Activated B cell treated with CpG ODN at 0.5 μM for 24 hours (primary cell): ENCODE results near the gene ANKH. TPM values are rescaled to one million over a fixed set of nuclear protein-coding genes. Genes with fewer than 3 reads are reported as not detected.

ENCODE experiments used
- ATAC-seq: fragments of 200-7000 bp; cut with Tn5 transposase; one replicate; pipeline ENCODE4 v1.10.0; 2021; ENCODE audit warnings: low read depth, mild to moderate bottlenecking, moderate library complexity
- CTCF ChIA-PET: fragments of 350-600 bp; sonication (Branson Sonifier 250); formaldehyde crosslinking; loops from one replicate; lab custom pipeline; 2021; ENCODE audit warnings: antibody characterized with exemption; lab: Charles Lee
- POLR2A ChIA-PET: fragments of 350-600 bp; sonication (Branson Sonifier 250); formaldehyde crosslinking; loops from one replicate; lab custom pipeline; 2021; ENCODE audit warnings: antibody characterized with exemption; lab: Charles Lee
- DNase-seq: peaks from one replicate; pipeline ENCODE4 v3.0.0; 2022
- H3K27ac Mint-ChIP-seq: one replicate; pipeline ENCODE4 v1.8.0; 2020; ENCODE audit warnings: mixed read lengths
- H3K27me3 Mint-ChIP-seq: one replicate; pipeline ENCODE4 v1.8.0; 2021; ENCODE audit warnings: mixed read lengths
- H3K36me3 Mint-ChIP-seq: one replicate; pipeline ENCODE4 v1.8.0; 2021; ENCODE audit warnings: low read depth, mixed read lengths
- H3K4me1 Mint-ChIP-seq: one replicate; pipeline ENCODE4 v1.8.0; 2021; ENCODE audit warnings: mixed read lengths
- H3K4me3 Mint-ChIP-seq: one replicate; pipeline ENCODE4 v1.8.0; 2020; ENCODE audit warnings: mild to moderate bottlenecking, mixed read lengths
- H3K9me3 Mint-ChIP-seq: one replicate; pipeline ENCODE4 v1.8.0; 2020; ENCODE audit warnings: mixed read lengths
- intact Hi-C: fragments of 100-400 bp; cut with micrococcal nuclease; formaldehyde crosslinking; loops from one replicate; pipeline ENCODE4 v1.15.1; 2024
- total RNA-seq: library from RNA; stranded (reverse); gene quantifications from 2 replicates; pipeline ENCODE4 v1.2.3, GENCODE V29; 2022
- TF ChIP-seq, protein P1 (sequence below): fragments of 200-600 bp; IDR thresholded peaks from one replicate; pipeline ENCODE4 v1.8.0; 2022; ENCODE audit warnings: antibody characterized with exemption, mild to moderate bottlenecking

Gene ANKH
- total RNA-seq, 1 donor from 2014 or later, result 43.3 TPM

DNA sequence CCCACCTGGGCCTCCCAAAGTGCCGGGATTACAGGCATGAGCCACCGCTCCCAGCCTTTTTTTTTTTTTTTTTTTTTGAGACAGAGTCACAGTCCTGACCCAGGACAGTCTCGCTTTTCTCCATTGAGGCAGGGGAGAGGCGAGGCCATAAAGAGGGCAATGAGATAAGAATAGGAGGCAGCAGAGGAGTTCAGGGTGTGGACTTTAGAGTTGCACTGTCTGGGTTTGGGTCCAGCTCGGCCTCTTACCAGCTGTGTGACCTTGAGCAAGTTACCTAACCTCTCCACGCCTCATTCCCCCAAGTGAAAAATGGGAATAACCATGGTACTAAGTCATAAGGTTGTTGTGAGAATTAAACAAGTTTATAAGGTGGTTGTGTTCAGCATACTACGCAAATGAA is 24.6 kb upstream of the ANKH start:
- Mint-ChIP-seq H3K36me3 (no peaks in the 10 kb centered on the region), H3K27ac (no peak overlapping the region), H3K4me1 (no peaks in the 10 kb centered on the region), H3K4me3 (no peak overlapping the region), H3K27me3 (no peaks in the 10 kb centered on the region), H3K9me3 (no peaks in the 10 kb centered on the region)
- ATAC-seq, result no peak
- DNase-seq, result no peak
- TF ChIP-seq, protein P1, sequence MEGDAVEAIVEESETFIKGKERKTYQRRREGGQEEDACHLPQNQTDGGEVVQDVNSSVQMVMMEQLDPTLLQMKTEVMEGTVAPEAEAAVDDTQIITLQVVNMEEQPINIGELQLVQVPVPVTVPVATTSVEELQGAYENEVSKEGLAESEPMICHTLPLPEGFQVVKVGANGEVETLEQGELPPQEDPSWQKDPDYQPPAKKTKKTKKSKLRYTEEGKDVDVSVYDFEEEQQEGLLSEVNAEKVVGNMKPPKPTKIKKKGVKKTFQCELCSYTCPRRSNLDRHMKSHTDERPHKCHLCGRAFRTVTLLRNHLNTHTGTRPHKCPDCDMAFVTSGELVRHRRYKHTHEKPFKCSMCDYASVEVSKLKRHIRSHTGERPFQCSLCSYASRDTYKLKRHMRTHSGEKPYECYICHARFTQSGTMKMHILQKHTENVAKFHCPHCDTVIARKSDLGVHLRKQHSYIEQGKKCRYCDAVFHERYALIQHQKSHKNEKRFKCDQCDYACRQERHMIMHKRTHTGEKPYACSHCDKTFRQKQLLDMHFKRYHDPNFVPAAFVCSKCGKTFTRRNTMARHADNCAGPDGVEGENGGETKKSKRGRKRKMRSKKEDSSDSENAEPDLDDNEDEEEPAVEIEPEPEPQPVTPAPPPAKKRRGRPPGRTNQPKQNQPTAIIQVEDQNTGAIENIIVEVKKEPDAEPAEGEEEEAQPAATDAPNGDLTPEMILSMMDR, result no peak
- CTCF ChIA-PET, result no interaction called here
- intact Hi-C loops, result no loop called here
- POLR2A ChIA-PET, result no interaction called here

GRCh38 chr5:14895301-14895700 is 23.7 kb upstream of the ANKH start:
- H3K9me3 Mint-ChIP-seq, result no peaks in the 10 kb centered on the region
- CTCF ChIA-PET, result no interaction called here

DNA sequence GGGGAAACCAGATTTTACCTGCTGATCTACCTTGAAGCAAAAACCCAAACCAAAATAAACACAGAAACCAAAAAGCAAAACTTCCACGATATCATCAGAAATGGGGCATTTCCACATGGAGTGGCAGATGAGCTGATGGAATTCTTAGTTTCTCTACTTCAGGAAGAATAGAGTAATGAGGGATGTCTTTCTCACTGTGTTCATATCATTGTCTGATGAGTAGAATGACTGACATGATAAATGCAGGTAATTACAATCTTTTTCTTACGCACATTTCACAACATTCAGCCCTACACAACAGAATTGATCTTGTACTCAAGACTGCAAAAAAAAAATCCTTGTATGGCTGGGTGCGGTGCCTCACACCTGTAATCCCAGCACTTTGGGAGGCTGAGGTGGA is 23.2 kb upstream of the ANKH start:
- POLR2A ChIA-PET, result no interaction called here
- ATAC-seq (no peak), DNase-seq (no peak)
- H3K4me1 Mint-ChIP-seq, result no peaks in the 10 kb centered on the region
- H3K9me3 Mint-ChIP-seq, result no peaks in the 10 kb centered on the region
- H3K36me3 Mint-ChIP-seq, result no peaks in the 10 kb centered on the region
- H3K27me3 Mint-ChIP-seq, result peaks cover 4% of the 10 kb centered on the region
- TF ChIP-seq, protein P1, result no peak
- no peak overlapping the region for H3K27ac Mint-ChIP-seq
- CTCF ChIA-PET, result no interaction called here
- intact Hi-C loops, result loop anchor here (1.0 kb wide), 1 partner anchor 167 kb away; no protein-coding TSS in a partner anchor
- no peak overlapping the region for H3K4me3 Mint-ChIP-seq

More at GRCh38 chr5:14895301-14895700, 23.7 kb upstream of the ANKH start:
- DNase-seq, result no peak
- TF ChIP-seq, protein P1, result no peak
- intact Hi-C loops, result loop anchor here (1.0 kb wide), 1 partner anchor 168 kb away; no protein-coding TSS in a partner anchor
- Mint-ChIP-seq H3K4me1 (no peaks in the 10 kb centered on the region), H3K36me3 (no peaks in the 10 kb centered on the region), H3K27me3 (no peaks in the 10 kb centered on the region), H3K27ac (no peak overlapping the region), H3K4me3 (no peak overlapping the region)
- ATAC-seq, result no peak
- POLR2A ChIA-PET, result no interaction called here

- no peaks in the 10 kb centered on the region for H3K9me3 Mint-ChIP-seq
- no peaks in the 10 kb centered on the region for H3K36me3 Mint-ChIP-seq
- peaks cover 4% of the 10 kb centered on the region for H3K27me3 Mint-ChIP-seq
- H3K4me3 Mint-ChIP-seq, result no peak overlapping the region
- no peak for DNase-seq
- no peak for ATAC-seq
- ChIA-PET POLR2A (no interaction called here), CTCF (no interaction called here)
- no peak overlapping the region for H3K27ac Mint-ChIP-seq
- intact Hi-C loops, result no loop called here
- TF ChIP-seq, protein P1, result no peak
- H3K4me1 Mint-ChIP-seq, result no peaks in the 10 kb centered on the region
These were observed 21.8 kb upstream of the ANKH start for GRCh38 chr5:14893381-14893780.

DNA sequence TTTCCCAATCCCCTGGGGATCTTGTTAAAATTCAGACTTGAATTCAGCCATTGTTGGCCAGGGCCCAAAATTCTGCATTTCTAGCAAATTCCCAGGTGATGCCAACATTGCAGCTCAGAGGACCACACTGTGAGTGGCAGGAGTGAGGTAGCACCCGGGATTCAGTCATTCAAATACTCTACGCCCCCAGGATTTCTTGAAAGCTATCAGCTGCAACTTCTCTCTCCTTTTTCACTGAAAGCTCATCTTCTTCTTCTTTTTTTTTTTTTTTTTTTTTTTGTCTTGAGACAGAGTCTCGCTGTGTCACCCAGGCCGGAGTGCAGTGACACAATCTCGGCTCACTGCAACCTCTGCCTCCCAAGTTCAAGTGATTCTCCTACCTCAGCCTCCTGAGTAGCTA is 19.3 kb upstream of the ANKH start:
- H3K4me1 Mint-ChIP-seq, result no peaks in the 10 kb centered on the region
- ChIA-PET CTCF (no interaction called here), POLR2A (no interaction called here)
- no peak overlapping the region for H3K27ac Mint-ChIP-seq
- no peak for ATAC-seq
- no peaks in the 10 kb centered on the region for H3K36me3 Mint-ChIP-seq
- TF ChIP-seq, protein P1, result no peak
- intact Hi-C loops, result no loop called here
- H3K27me3 Mint-ChIP-seq, result peaks cover 4% of the 10 kb centered on the region
- no peaks in the 10 kb centered on the region for H3K9me3 Mint-ChIP-seq
- H3K4me3 Mint-ChIP-seq, result no peak overlapping the region
- DNase-seq, result no peak
